GM23338 (cell line): ENCODE measurements around the gene PELI1. TPM values are rescaled to one million over a fixed set of nuclear protein-coding genes. Genes with fewer than 3 reads are reported as not detected.

ENCODE experiments used
- ATAC-seq: fragments of 200-7000 bp; cut with Tn5 transposase; 3 replicates; pipeline ENCODE4 v1.9.1; 2020
- DNase-seq: peaks from one replicate; pipeline ENCODE4 v3.0.0-alpha.2; 2015; ENCODE audit warnings: low spot score
- H2AFZ ChIP-seq: fragments of 200-600 bp; sonication (generic); 2 replicates; pipeline ENCODE4 v1.8.0; 2016; ENCODE audit warnings: antibody characterized with exemption, mild to moderate bottlenecking, moderate library complexity
- H3F3A ChIP-seq: fragments of 200-600 bp; sonication (generic); replicated peaks from 2 replicates; pipeline ENCODE4 v1.8.0; 2017; ENCODE audit warnings: antibody characterized with exemption, mixed run types, low read depth
- H3K27ac ChIP-seq: fragments of 200-600 bp; sonication (generic); 2 replicates; pipeline ENCODE4 v1.6.1; 2016; ENCODE audit warnings: low read depth
- H3K27me3 ChIP-seq: fragments of 200-600 bp; sonication (generic); 2 replicates; pipeline ENCODE4 v1.8.0; 2016; ENCODE audit warnings: mild to moderate bottlenecking, mixed run types, moderate library complexity; ENCODE audit not compliant: insufficient read depth
- H3K36me3 ChIP-seq: fragments of 200-600 bp; sonication (generic); 2 replicates; pipeline ENCODE4 v1.8.0; 2016; ENCODE audit warnings: mild to moderate bottlenecking; ENCODE audit not compliant: insufficient read depth
- H3K4me1 ChIP-seq: fragments of 200-600 bp; sonication (generic); 2 replicates; pipeline ENCODE4 v1.8.0; 2016; ENCODE audit warnings: mild to moderate bottlenecking, moderate library complexity; ENCODE audit not compliant: insufficient read depth
- H3K4me2 ChIP-seq: fragments of 200-600 bp; sonication (generic); 2 replicates; pipeline ENCODE4 v1.7.1; 2017; ENCODE audit warnings: mixed run types
- H3K4me3 ChIP-seq: fragments of 200-600 bp; sonication (generic); 2 replicates; pipeline ENCODE4 v1.6.1; 2016; ENCODE audit warnings: mixed run types
- H3K79me2 ChIP-seq: fragments of 200-600 bp; sonication (generic); replicated peaks from 2 replicates; pipeline ENCODE4 v1.8.0; 2017; ENCODE audit warnings: mild to moderate bottlenecking; ENCODE audit not compliant: insufficient read depth
- H3K9me2 ChIP-seq: fragments of 200-600 bp; sonication (generic); 2 replicates; pipeline ENCODE4 v1.8.0; 2017; ENCODE audit not compliant: insufficient read depth
- H4K20me1 ChIP-seq: fragments of 200-600 bp; sonication (generic); replicated peaks from 2 replicates; pipeline ENCODE4 v1.8.0; 2017; ENCODE audit warnings: mild to moderate bottlenecking; ENCODE audit not compliant: insufficient read depth
- H3K27ac Mint-ChIP-seq: 2 replicates; pipeline ENCODE4 v1.8.0; 2020; ENCODE audit warnings: inconsistent platforms, mild to moderate bottlenecking, moderate library complexity, mixed read lengths
- H3K27me3 Mint-ChIP-seq: 3 replicates; pipeline ENCODE4 v1.8.0; 2022; ENCODE audit warnings: low read depth, mild to moderate bottlenecking, moderate library complexity, mixed read lengths, inconsistent platforms; ENCODE audit not compliant: insufficient read depth, poor library complexity
- H3K36me3 Mint-ChIP-seq: 3 replicates; pipeline ENCODE4 v1.8.0; 2021; ENCODE audit warnings: low read depth, mild to moderate bottlenecking, inconsistent platforms, moderate library complexity, mixed read lengths
- H3K4me1 Mint-ChIP-seq: 3 replicates; pipeline ENCODE4 v1.8.0; 2020; ENCODE audit warnings: mild to moderate bottlenecking, inconsistent platforms, mixed read lengths
- H3K4me3 Mint-ChIP-seq: 3 replicates; pipeline ENCODE4 v1.8.0; 2021; ENCODE audit warnings: moderate library complexity, mild to moderate bottlenecking, inconsistent platforms, mixed read lengths
- H3K9me3 Mint-ChIP-seq: 3 replicates; pipeline ENCODE4 v1.8.0; 2020; ENCODE audit warnings: moderate library complexity, mild to moderate bottlenecking, inconsistent platforms, mixed read lengths
- EZH2 ChIP-seq: fragments of 200-600 bp; sonication (generic); IDR thresholded peaks from one replicate; pipeline ENCODE4 v1.8.0; 2017; ENCODE audit warnings: antibody characterized with exemption, mild to moderate bottlenecking, low read depth; ENCODE audit not compliant: unreplicated experiment
- EZH2phosphoT487 ChIP-seq: fragments of 200-600 bp; sonication (generic); IDR thresholded peaks from one replicate; pipeline ENCODE4 v1.8.1; 2018; ENCODE audit warnings: antibody characterized with exemption; ENCODE audit not compliant: unreplicated experiment
- POLR2AphosphoS5 ChIP-seq: IDR thresholded peaks from 2 replicates; pipeline ENCODE4 v1.6.1; 2016; ENCODE audit warnings: antibody characterized with exemption, low read depth
- REST ChIP-seq: IDR thresholded peaks from one replicate; pipeline ENCODE4 v1.6.1; 2018; ENCODE audit warnings: antibody characterized with exemption; ENCODE audit not compliant: unreplicated experiment
- STAT1 ChIP-seq: IDR thresholded peaks from one replicate; pipeline ENCODE4 v1.6.1; 2016; ENCODE audit warnings: antibody characterized with exemption; ENCODE audit not compliant: unreplicated experiment
- ZNF331 ChIP-seq: fragments of 250-450 bp; sonication (Bioruptor Pico); IDR thresholded peaks from 2 replicates; pipeline ENCODE4 v1.5.0; 2020; ENCODE audit warnings: low read depth, mild to moderate bottlenecking, moderate library complexity
- polyA plus RNA-seq: library from polyadenylated mRNA; unstranded; fragments of >200 nt; fragmentation: Nextera tagmentation; extraction: Ambion mirVana; gene quantifications from 2 replicates; pipeline ENCODE4 v1.2.1, GENCODE V29; 2016
- total RNA-seq: library from RNA; depleted of rRNA; stranded (reverse); fragments of >200 nt; shearing (Covaris generic); gene quantifications from 2 replicates; pipeline ENCODE4 v1.2.3, GENCODE V29; 2014
- TF ChIP-seq, protein P1 (sequence below): fragments of 250-450 bp; sonication (Bioruptor Pico); IDR thresholded peaks from 2 replicates; pipeline ENCODE4 v1.5.0; 2020; ENCODE audit warnings: mild to moderate bottlenecking, moderate library complexity
- TF ChIP-seq, protein P2 (sequence below), 2 experiments: fragments of 200-600 bp in 1 of 2; sonication (generic) in 1 of 2; conservative IDR thresholded peaks; 2 replicates each; pipeline versions ENCODE4 v1.5.1 to v1.6.1; 2016 to 2017; ENCODE audit warnings: antibody characterized with exemption in 2 of 2, low read depth in 2 of 2, mild to moderate bottlenecking in 2 of 2, moderate library complexity in 1 of 2

The PELI1 gene
- total and polyA plus RNA-seq, 2 experiments from 2014 or later: 32.4 to 61.8 TPM

GRCh38 chr2:64130333-64130732 lies 13.9 kb downstream of the PELI1 start (continued):
- no peak for TF ChIP-seq REST

DNA sequence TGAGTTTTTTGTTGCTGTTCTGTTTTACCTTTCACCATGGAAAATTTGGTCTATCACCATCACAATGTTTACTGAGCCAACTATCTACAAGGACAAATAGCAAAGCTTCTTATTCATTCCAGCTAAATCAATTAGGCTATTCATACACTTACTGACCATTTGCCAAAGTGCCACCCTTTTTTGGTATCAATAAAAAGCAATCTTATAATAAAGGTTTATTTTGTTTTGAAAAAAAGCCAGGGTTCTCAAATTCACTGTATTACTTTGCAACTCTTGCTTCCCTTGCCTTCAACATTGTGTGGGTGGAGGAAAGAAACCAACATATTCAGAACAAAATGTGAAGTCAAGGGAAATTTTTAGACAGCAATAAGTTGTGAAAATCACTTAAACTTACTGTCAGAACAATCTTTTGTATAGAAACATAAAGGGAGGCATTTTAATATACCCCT lies 15.3 kb downstream of the PELI1 start:
- Histone ChIP-seq H3K4me3 (no peak overlapping the region), H3K4me1 (peaks cover 56% of the 10 kb centered on the region), H3K4me2 (peak overlapping the region; percentile 41), H2AFZ (no peak overlapping the region), H4K20me1 (peaks cover 14% of the 10 kb centered on the region), H3K79me2 (peaks cover 99% of the 10 kb centered on the region), H3K9me2 (no peaks in the 10 kb centered on the region), H3K27ac (peak overlapping the region; percentile 7; the same call in 1 of the 2 replicates), H3K36me3 (no peaks in the 10 kb centered on the region), H3K27me3 (no peaks in the 10 kb centered on the region), H3F3A (no peaks in the 10 kb centered on the region)
- ATAC-seq: no peak
- peak overlapping the region; percentile 86 for H3K27ac Mint-ChIP-seq
- no peaks in the 10 kb centered on the region for H3K9me3 Mint-ChIP-seq
- TF ChIP-seq EZH2 (no peak), EZH2phosphoT487 (no peak), POLR2AphosphoS5 (no peak), STAT1 (no peak), ZNF331 (no peak), REST (no peak)
- TF ChIP-seq, protein P1, sequence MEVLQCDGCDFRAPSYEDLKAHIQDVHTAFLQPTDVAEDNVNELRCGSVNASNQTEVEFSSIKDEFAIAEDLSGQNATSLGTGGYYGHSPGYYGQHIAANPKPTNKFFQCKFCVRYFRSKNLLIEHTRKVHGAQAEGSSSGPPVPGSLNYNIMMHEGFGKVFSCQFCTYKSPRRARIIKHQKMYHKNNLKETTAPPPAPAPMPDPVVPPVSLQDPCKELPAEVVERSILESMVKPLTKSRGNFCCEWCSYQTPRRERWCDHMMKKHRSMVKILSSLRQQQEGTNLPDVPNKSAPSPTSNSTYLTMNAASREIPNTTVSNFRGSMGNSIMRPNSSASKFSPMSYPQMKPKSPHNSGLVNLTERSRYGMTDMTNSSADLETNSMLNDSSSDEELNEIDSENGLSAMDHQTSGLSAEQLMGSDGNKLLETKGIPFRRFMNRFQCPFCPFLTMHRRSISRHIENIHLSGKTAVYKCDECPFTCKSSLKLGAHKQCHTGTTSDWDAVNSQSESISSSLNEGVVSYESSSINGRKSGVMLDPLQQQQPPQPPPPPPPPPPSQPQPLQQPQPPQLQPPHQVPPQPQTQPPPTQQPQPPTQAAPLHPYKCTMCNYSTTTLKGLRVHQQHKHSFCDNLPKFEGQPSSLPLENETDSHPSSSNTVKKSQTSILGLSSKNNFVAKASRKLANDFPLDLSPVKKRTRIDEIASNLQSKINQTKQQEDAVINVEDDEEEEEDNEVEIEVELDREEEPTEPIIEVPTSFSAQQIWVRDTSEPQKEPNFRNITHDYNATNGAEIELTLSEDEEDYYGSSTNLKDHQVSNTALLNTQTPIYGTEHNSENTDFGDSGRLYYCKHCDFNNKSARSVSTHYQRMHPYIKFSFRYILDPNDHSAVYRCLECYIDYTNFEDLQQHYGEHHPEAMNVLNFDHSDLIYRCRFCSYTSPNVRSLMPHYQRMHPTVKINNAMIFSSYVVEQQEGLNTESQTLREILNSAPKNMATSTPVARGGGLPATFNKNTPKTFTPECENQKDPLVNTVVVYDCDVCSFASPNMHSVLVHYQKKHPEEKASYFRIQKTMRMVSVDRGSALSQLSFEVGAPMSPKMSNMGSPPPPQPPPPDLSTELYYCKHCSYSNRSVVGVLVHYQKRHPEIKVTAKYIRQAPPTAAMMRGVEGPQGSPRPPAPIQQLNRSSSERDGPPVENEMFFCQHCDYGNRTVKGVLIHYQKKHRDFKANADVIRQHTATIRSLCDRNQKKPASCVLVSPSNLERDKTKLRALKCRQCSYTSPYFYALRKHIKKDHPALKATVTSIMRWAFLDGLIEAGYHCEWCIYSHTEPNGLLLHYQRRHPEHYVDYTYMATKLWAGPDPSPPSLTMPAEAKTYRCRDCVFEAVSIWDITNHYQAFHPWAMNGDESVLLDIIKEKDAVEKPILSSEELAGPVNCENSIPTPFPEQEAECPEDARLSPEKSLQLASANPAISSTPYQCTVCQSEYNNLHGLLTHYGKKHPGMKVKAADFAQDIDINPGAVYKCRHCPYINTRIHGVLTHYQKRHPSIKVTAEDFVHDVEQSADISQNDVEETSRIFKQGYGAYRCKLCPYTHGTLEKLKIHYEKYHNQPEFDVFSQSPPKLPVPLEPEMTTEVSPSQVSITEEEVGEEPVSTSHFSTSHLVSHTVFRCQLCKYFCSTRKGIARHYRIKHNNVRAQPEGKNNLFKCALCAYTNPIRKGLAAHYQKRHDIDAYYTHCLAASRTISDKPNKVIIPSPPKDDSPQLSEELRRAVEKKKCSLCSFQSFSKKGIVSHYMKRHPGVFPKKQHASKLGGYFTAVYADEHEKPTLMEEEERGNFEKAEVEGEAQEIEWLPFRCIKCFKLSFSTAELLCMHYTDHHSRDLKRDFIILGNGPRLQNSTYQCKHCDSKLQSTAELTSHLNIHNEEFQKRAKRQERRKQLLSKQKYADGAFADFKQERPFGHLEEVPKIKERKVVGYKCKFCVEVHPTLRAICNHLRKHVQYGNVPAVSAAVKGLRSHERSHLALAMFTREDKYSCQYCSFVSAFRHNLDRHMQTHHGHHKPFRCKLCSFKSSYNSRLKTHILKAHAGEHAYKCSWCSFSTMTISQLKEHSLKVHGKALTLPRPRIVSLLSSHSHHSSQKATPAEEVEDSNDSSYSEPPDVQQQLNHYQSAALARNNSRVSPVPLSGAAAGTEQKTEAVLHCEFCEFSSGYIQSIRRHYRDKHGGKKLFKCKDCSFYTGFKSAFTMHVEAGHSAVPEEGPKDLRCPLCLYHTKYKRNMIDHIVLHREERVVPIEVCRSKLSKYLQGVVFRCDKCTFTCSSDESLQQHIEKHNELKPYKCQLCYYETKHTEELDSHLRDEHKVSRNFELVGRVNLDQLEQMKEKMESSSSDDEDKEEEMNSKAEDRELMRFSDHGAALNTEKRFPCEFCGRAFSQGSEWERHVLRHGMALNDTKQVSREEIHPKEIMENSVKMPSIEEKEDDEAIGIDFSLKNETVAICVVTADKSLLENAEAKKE: no peak
- TF ChIP-seq, protein P2, sequence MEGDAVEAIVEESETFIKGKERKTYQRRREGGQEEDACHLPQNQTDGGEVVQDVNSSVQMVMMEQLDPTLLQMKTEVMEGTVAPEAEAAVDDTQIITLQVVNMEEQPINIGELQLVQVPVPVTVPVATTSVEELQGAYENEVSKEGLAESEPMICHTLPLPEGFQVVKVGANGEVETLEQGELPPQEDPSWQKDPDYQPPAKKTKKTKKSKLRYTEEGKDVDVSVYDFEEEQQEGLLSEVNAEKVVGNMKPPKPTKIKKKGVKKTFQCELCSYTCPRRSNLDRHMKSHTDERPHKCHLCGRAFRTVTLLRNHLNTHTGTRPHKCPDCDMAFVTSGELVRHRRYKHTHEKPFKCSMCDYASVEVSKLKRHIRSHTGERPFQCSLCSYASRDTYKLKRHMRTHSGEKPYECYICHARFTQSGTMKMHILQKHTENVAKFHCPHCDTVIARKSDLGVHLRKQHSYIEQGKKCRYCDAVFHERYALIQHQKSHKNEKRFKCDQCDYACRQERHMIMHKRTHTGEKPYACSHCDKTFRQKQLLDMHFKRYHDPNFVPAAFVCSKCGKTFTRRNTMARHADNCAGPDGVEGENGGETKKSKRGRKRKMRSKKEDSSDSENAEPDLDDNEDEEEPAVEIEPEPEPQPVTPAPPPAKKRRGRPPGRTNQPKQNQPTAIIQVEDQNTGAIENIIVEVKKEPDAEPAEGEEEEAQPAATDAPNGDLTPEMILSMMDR (conservative IDR thresholded peaks at IDR 0.05; ENCODE audit: low read depth in 2 of 2): no peak
- DNase-seq: no peak
- H3K36me3 Mint-ChIP-seq: peaks cover 10% of the 10 kb centered on the region; the same call in 2 of the 3 replicates
- no peaks in the 10 kb centered on the region for H3K27me3 Mint-ChIP-seq
- peak overlapping the region; percentile 19; the same call in 1 of the 3 replicates for H3K4me3 Mint-ChIP-seq
- H3K4me1 Mint-ChIP-seq: peaks cover 56% of the 10 kb centered on the region
